ENCODE data around the gene PDE4D.
"Not testable (repeated sequence)": the region's sequence is repeated elsewhere in the genome, so short reads cannot be mapped to it uniquely, and the experiment has no call there.

PDE4D gene

GRCh38 chr5:59464969-59465368 lies 428.6 kb downstream of the PDE4D start:
- Histone ChIP-seq H3K4me3 (no peak overlapping the region), H3K27ac (no peak overlapping the region)
- TF ChIP-seq, protein P1, sequence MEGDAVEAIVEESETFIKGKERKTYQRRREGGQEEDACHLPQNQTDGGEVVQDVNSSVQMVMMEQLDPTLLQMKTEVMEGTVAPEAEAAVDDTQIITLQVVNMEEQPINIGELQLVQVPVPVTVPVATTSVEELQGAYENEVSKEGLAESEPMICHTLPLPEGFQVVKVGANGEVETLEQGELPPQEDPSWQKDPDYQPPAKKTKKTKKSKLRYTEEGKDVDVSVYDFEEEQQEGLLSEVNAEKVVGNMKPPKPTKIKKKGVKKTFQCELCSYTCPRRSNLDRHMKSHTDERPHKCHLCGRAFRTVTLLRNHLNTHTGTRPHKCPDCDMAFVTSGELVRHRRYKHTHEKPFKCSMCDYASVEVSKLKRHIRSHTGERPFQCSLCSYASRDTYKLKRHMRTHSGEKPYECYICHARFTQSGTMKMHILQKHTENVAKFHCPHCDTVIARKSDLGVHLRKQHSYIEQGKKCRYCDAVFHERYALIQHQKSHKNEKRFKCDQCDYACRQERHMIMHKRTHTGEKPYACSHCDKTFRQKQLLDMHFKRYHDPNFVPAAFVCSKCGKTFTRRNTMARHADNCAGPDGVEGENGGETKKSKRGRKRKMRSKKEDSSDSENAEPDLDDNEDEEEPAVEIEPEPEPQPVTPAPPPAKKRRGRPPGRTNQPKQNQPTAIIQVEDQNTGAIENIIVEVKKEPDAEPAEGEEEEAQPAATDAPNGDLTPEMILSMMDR (IDR thresholded peaks at IDR 0.05) = no peak
- DNase-seq (ENCODE audit: low spot score) = no peak

GRCh38 chr5:59463618-59464166 lies 429.8 kb downstream of the PDE4D start:
- not testable (repeated sequence) for H3K27ac ChIP-seq; H3K4me3 ChIP-seq; DNase-seq (ENCODE audit: low spot score)

DNA sequence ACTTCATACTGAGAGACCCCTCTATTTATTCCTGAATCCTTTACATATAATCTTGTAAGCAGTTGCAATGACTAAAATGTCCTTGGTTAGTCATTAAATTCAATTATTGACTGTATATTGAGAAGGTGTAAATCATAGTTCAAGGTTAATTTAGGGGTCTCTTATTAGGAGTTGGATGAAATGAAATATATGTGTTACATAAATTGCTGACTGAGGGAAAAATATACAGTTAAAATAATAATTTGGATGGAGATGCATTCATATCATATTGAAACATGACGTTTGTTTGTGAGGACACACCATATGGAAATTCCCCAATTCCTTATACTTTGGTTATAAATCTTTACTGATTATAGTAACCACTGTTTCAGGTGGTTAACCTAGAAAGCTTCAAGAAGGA lies 430.6 kb downstream of the PDE4D start:
- H3K4me3 ChIP-seq = no peak overlapping the region
- no peak for DNase-seq (ENCODE audit: low spot score)
- H3K27ac ChIP-seq = no peak overlapping the region
- TF ChIP-seq, protein P1 (IDR thresholded peaks at IDR 0.05) = no peak

DNA sequence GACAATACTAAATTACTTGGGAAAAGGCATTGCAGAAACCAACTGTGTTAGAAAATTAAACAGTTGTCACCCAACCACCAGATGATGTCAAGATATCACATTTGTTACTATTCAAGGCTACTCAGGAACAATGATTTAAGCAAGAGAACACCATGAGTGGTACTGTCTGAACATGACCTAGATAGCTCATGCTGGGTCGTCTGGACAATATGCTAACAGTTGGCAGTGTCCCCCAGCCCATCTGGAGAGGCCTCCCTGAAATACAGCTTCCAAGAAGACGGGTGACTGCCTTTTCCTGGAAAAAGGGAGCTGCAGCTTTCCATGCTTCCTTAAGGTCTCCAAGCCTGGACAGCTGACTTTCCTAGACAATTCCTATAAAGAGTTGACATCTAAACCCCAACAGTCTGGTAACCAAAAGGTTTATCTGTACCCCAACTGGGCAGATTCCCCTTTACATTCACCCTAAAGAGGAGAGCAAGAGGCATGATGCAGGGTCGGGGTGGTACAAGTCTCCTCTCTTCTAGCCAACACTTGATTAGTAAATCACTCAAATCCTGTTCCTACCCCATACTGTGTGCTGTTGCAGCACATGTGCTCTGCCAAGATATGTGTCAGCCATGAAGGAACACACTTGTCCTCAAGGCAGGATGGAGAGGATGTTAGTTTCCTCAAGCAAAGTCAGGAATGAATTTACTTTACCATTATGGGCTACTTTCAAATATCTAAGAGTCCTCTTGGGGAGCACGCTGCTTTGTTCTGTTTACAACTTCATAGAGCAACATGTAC lies 433.0 kb downstream of the PDE4D start:
- Histone ChIP-seq H3K27ac (no peak overlapping the region), H3K4me3 (no peak overlapping the region)
- TF ChIP-seq, protein P1 (IDR thresholded peaks at IDR 0.05) = no peak
- no peak for DNase-seq (ENCODE audit: low spot score)

DNA sequence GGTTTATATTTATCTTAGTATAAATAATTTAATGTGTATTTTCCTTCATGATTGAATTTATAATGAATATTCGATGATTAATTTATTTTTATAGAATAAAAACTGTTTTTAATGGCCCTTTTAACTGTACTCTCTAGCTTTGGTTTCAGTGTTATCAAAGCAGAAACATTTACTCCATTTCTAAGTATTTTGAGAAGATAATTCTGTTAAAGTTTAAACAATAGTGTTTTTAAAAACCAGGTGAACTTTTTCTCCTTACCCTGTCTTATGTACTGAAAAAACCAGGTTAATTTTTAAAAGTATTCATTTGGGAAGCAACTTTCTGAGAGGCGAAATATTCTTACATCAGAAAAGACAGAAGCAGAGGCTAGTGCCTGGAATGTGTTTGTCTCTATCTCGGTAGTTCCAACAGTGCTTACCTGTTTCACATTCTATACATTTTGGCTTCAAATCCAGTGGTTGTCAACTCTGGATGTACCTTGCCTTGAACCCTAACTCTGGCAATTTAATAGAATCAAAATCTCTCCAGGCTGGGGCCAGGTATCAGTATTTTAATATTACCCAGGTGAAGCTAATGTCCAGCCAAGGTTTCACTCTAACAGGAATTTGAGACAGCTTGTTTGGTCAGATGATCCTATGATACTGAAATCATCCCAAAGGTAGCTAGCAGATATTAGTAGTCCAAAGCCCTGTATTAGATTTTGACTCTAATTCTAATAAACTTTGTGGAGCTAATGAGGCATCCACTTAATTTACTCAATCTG lies 434.4 kb downstream of the PDE4D start:
- no peak for DNase-seq (ENCODE audit: low spot score)
- TF ChIP-seq, protein P1 (IDR thresholded peaks at IDR 0.05) = no peak
- Histone ChIP-seq H3K27ac (no peak overlapping the region), H3K4me3 (no peak overlapping the region)

DNA sequence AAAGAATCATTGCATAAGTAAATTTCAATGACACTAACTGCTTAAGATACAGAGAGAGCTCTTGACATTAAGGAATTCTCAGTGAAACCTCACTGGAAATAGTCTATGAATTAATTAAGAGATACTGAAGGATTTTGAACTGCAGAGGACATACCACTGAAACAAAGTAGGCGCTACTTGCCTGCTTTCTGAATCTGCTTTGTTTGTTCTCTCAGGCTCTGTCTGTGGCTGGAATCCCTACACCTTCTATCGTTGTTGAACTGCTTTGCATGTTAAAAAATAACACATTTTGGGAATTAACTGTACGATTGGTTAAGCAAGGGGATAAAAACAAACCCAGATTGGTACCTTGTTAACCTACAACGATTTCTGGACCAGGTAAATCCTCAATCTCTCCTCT lies 435.2 kb downstream of the PDE4D start:
- H3K27ac ChIP-seq = no peak overlapping the region
- TF ChIP-seq, protein P1 (IDR thresholded peaks at IDR 0.05) = no peak
- no peak for DNase-seq (ENCODE audit: low spot score)
- H3K4me3 ChIP-seq = no peak overlapping the region

DNA sequence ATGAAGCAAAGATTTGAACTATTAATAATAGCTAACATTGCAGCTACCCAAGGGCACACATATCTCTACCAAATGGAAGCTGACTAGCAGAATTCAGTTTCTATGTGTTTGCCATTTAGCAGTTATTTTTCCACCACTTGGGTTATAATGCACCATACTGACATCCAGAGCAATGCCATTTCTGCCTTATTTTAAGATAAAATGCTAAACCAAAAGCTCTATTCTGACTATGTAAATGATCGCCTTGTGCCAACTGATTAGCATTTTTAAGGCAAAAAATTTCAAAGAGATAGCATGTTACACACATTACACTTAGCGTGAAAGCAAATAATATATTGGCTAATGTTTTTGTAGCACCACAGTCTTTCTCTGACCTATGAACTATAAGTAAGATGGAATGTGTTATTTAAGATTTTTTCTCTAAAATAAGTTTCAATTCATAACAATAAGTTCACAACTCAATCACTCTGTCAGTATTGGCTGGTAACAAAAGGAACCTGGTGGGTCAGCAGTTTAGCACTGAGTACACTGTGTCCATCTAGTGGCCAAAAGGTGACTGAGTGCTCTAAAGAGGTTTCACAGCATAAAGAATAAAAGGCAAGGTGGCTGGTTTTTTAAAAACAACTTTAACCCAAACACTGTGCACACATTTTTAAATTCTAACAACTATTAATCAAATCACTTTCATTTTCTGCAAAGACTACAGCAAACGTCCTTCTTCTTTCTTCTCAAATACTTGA lies 443.5 kb downstream of the PDE4D start:
- DNase-seq (ENCODE audit: low spot score) = no peak
- H3K4me3 ChIP-seq = no peak overlapping the region
- TF ChIP-seq, protein P1 (IDR thresholded peaks at IDR 0.05) = no peak
- no peak overlapping the region for H3K27ac ChIP-seq
